ENCODE data around the gene PRSS1. TPM values are rescaled to one million over a fixed set of nuclear protein-coding genes. Genes with fewer than 3 reads are reported as not detected.

PRSS1 gene
- total RNA-seq, 3 donors from 2014 or later = not detected

GRCh38 chr7:142792593-142792992 lies 43.3 kb downstream of the PRSS1 start:
- Histone ChIP-seq H3K36me3 (no peaks in the 10 kb centered on the region), H3K9me3 (no peaks in the 10 kb centered on the region), H3K4me1 (peaks cover 0 to 6% of the 10 kb centered on the region in 2 donors), H3K27ac (no peak overlapping the region), H3K4me3 (no peak overlapping the region), H3K27me3 (peaks cover 2 to 27% of the 10 kb centered on the region in 2 donors)
- TF ChIP-seq CTCF (IDR thresholded peaks at IDR 0.05) (no peak), POLR2AphosphoS5 (IDR thresholded peaks at IDR 0.05) (no peak), POLR2A (IDR thresholded peaks at IDR 0.05) (no peak)
- intact Hi-C loops (cut with DNase I; ENCODE audit: low total_unique reads) = no loop called here
- DNase-seq (ENCODE audit: low spot score in 2 of 2) = no peak

GRCh38 chr7:142793156-142793555 lies 43.9 kb downstream of the PRSS1 start:
- Histone ChIP-seq H3K4me1 (peaks cover 0 to 7% of the 10 kb centered on the region in 2 donors), H3K27me3 (peaks cover 2 to 32% of the 10 kb centered on the region in 2 donors), H3K27ac (no peak overlapping the region), H3K36me3 (no peaks in the 10 kb centered on the region), H3K9me3 (no peaks in the 10 kb centered on the region), H3K4me3 (no peak overlapping the region)
- intact Hi-C loops (cut with DNase I; ENCODE audit: low total_unique reads) = no loop called here
- TF ChIP-seq POLR2AphosphoS5 (IDR thresholded peaks at IDR 0.05) (no peak), POLR2A (IDR thresholded peaks at IDR 0.05) (no peak), CTCF (IDR thresholded peaks at IDR 0.05) (no peak)
- no peak for DNase-seq (ENCODE audit: low spot score in 2 of 2)

- intact Hi-C loops (cut with DNase I; ENCODE audit: low total_unique reads) = no loop called here
- DNase-seq (ENCODE audit: low spot score in 2 of 2) = no peak
- H3K27me3 ChIP-seq = peaks cover 2 to 44% of the 10 kb centered on the region in 2 donors
- no peaks in the 10 kb centered on the region for H3K36me3 ChIP-seq
- peaks cover 0 to 7% of the 10 kb centered on the region in 2 donors for H3K4me1 ChIP-seq
- H3K27ac ChIP-seq = no peak overlapping the region
- TF ChIP-seq POLR2A (IDR thresholded peaks at IDR 0.05) = no peak
- no peak for TF ChIP-seq POLR2AphosphoS5 (IDR thresholded peaks at IDR 0.05)
- no peak for TF ChIP-seq CTCF (IDR thresholded peaks at IDR 0.05)
- no peak overlapping the region for H3K4me3 ChIP-seq
- H3K9me3 ChIP-seq = no peaks in the 10 kb centered on the region
These were observed 46.1 kb downstream of the PRSS1 start for GRCh38 chr7:142795339-142795863.

GRCh38 chr7:142796001-142796500 lies 46.8 kb downstream of the PRSS1 start:
- no peak for TF ChIP-seq CTCF (IDR thresholded peaks at IDR 0.05)
- no peak for TF ChIP-seq POLR2A (IDR thresholded peaks at IDR 0.05)
- no peak for TF ChIP-seq POLR2AphosphoS5 (IDR thresholded peaks at IDR 0.05)
- Histone ChIP-seq H3K4me1 (peaks cover 0 to 7% of the 10 kb centered on the region in 2 donors), H3K36me3 (no peaks in the 10 kb centered on the region), H3K27ac (peak overlapping the region in 1 of 2 donors; percentile 20), H3K9me3 (no peaks in the 10 kb centered on the region), H3K4me3 (peak overlapping the region in 2 of 3 donors; percentile 44 to 67), H3K27me3 (peaks cover 2 to 47% of the 10 kb centered on the region in 2 donors)
- intact Hi-C loops (cut with DNase I; ENCODE audit: low total_unique reads) = no loop called here
- no peak for DNase-seq (ENCODE audit: low spot score in 2 of 2)

GRCh38 chr7:142796501-142797390 lies 47.5 kb downstream of the PRSS1 start:
- H3K4me1 ChIP-seq = peaks cover 0 to 7% of the 10 kb centered on the region in 2 donors
- H3K36me3 ChIP-seq = no peaks in the 10 kb centered on the region
- H3K27me3 ChIP-seq = peaks cover 2 to 47% of the 10 kb centered on the region in 2 donors
- DNase-seq (ENCODE audit: low spot score in 2 of 2) = no peak
- intact Hi-C loops (cut with DNase I; ENCODE audit: low total_unique reads) = no loop called here
- peak overlapping the region; percentile 33 to 67 (median 44) for H3K4me3 ChIP-seq
- peak overlapping the region in 1 of 2 donors; percentile 20 for H3K27ac ChIP-seq
- TF ChIP-seq POLR2A (IDR thresholded peaks at IDR 0.05) = no peak
- TF ChIP-seq CTCF (IDR thresholded peaks at IDR 0.05) = no peak
- no peak for TF ChIP-seq POLR2AphosphoS5 (IDR thresholded peaks at IDR 0.05)
- no peaks in the 10 kb centered on the region for H3K9me3 ChIP-seq

All from breast epithelium (tissue), 4 donors.